Kidney (tissue), 14 donors: Measurements from ENCODE around the gene MCRS1. TPM values are rescaled to one million over a fixed set of nuclear protein-coding genes. Genes with fewer than 3 reads are reported as not detected.

ENCODE experiments used
- DNase-seq, 5 donors: peaks; one replicate each; pipeline ENCODE4 v3.0.0-alpha.2; 2013 to 2020
- FAIRE-seq: peaks from 2 replicates; lab custom pipeline; 2012; peaks lifted over from hg19 to GRCh38; lab: Jason Lieb, UNC
- H3K27ac ChIP-seq, 2 donors: one replicate each; pipeline ENCODE4 v1.7.0; 2013; ENCODE audit warnings: low read depth in 2 of 2, low read length in 2 of 2, inconsistent platforms in 1 of 2
- H3K27me3 ChIP-seq: one replicate; pipeline ENCODE4 v1.7.1; 2013; ENCODE audit warnings: low read length, inconsistent platforms; ENCODE audit not compliant: control insufficient read depth, insufficient read depth
- H3K36me3 ChIP-seq, 3 donors: one replicate each; pipeline versions ENCODE4 v1.7.0 to v1.7.1; 2013; ENCODE audit warnings: low read length in 3 of 3, control low read depth in 1 of 3, inconsistent platforms in 1 of 3; ENCODE audit not compliant: insufficient read depth in 3 of 3, control insufficient read depth in 2 of 3
- H3K4me1 ChIP-seq, 3 donors: one replicate each; pipeline versions ENCODE4 v1.7.0 to v1.7.1; 2013; ENCODE audit warnings: low read length in 3 of 3, inconsistent platforms in 1 of 3, low read depth in 1 of 3; ENCODE audit not compliant: control insufficient read depth in 2 of 3, insufficient read depth in 2 of 3
- H3K4me3 ChIP-seq, 3 donors: one replicate each; pipeline versions ENCODE4 v1.7.0 to v1.8.1; 2013; ENCODE audit warnings: low read length in 3 of 3, control low read depth in 1 of 3, inconsistent platforms in 1 of 3
- H3K9ac ChIP-seq, 3 donors: one replicate each; pipeline versions ENCODE4 v1.7.0 to v1.7.1; 2013; ENCODE audit warnings: low read length in 3 of 3, control low read depth in 1 of 3, inconsistent platforms in 1 of 3
- H3K9me3 ChIP-seq, 3 donors: one replicate each; pipeline versions ENCODE4 v1.7.0 to v1.7.1; 2013; ENCODE audit warnings: low read length in 3 of 3, control low read depth in 1 of 3, inconsistent platforms in 1 of 3; ENCODE audit not compliant: control insufficient read depth in 2 of 3, insufficient read depth in 1 of 3
- CTCF ChIP-seq: IDR thresholded peaks from 3 replicates; pipeline ENCODE4 v1.5.1; 2012; ENCODE audit warnings: mild to moderate bottlenecking, moderate library complexity, borderline replicate concordance; ENCODE audit not compliant: insufficient read depth; ENCODE audit errors: extremely low read depth
- intact Hi-C: fragments of 100-400 bp; cut with DNase I; formaldehyde crosslinking; loops from one replicate; pipeline ENCODE4 v1.11.1; 2022
- polyA plus RNA-seq: library from polyadenylated mRNA; stranded (reverse); fragments of 350-450 nt; fragmentation: Illumina TruSeq; extraction: RNeasy Lipid Tissue Mini Kit (QIAGEN cat#74804); gene quantifications from one replicate; pipeline ENCODE4 v1.2.3, GENCODE V29; 2014; ENCODE audit warnings: low read depth, low replicate concordance; ENCODE audit not compliant: insufficient read depth
- total RNA-seq: library from RNA; stranded (reverse); fragmentation: NEBNext Ultra II Directional; extraction: Animal tissue kit (Norgen Biotek cat#: 25700); gene quantifications from one replicate; pipeline ENCODE4 v1.2.1, GENCODE V29; 2021
- donor health status: control.
- donor health status: control.
- donor health status: control.
- donor health status: control.
- donor health status: control.
- donor health status: DM: yes; HTN: yes; CAD: no.
- donor health status: Normal renal cell carcinoma (clear cell type).

The MCRS1 gene
- total and polyA plus RNA-seq, 2 donors from 2014 or later, result 60.4 to 66.8 TPM

DNA sequence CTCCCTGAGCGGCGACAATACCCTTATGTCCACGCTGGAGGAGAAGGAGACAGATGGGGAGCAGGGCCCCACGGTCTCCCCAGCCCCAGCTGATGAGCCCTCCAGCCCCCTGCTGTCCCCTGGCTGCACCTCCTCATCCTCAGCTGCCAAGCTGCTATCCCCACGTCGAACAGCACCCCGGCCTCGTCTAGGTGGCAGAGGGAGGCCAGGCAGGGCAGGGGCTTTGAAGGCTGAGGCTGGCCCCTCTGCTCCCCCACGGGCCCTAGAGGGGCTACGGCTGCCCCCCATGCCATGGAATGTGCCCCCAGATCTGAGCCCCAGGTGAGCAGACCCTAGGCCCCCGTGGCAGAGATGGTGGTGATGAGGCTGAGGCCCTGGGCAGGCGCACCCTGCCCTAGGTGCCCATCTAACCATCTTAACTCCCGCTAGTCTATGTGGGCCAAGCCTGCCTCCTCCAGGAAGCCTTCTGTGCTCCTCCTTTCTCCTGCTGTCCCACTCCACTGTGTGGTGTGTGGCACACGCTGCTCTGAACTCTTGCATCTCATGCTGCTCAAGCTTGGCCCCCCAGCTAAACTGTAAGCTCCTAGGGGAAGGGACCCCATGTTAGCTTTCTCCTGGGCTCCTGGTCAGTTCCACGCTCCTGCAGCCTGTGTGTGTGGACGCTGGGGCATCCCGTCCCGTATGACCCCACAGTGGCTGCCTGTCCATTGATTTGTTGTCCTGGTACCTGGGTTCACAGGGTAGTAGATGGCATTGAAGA, 12.1 kb downstream of the MCRS1 start:
- no peak for TF ChIP-seq CTCF
- Histone ChIP-seq H3K4me3 (no peak overlapping the region), H3K27ac (no peak overlapping the region), H3K9me3 (no peaks in the 10 kb centered on the region), H3K4me1 (peaks cover 0 to 17% (median 14%) of the 10 kb centered on the region in 3 donors), H3K36me3 (peaks cover 0 to 24% (median 22%) of the 10 kb centered on the region in 3 donors), H3K9ac (no peak overlapping the region), H3K27me3 (no peaks in the 10 kb centered on the region)
- intact Hi-C loops, result no loop called here
- FAIRE-seq, result no peak
- peak in 1 of 5 donors; percentile 50 for DNase-seq

DNA sequence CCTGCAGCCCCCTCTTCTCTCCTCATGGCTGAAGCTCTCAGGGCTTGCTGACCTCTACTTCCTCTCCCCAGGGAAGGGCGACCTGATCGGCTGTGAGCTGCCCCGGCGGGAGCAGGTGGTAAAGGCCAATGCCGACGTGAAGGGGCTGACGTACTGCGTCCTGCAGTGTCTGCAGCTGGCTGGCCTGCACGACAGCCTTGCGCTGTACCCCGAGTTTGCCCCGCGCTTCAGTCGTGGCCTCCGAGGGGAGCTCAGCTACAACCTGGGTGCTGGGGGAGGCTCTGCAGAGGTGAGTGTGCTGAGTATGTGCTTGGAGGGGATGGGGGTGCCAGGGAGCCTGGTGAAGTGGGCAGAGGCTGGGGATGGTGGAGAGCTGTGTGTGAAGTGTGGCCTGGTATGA, 13.7 kb downstream of the MCRS1 start:
- no peaks in the 10 kb centered on the region for H3K9me3 ChIP-seq
- DNase-seq (no peak), FAIRE-seq (no peak)
- H3K9ac ChIP-seq, result no peak overlapping the region
- no peak for TF ChIP-seq CTCF
- H3K36me3 ChIP-seq, result peaks cover 0 to 11% (median 10%) of the 10 kb centered on the region in 3 donors
- intact Hi-C loops, result no loop called here
- no peak overlapping the region for H3K27ac ChIP-seq
- peaks cover 0 to 20% (median 14%) of the 10 kb centered on the region in 3 donors for H3K4me1 ChIP-seq
- H3K4me3 ChIP-seq, result no peak overlapping the region
- no peaks in the 10 kb centered on the region for H3K27me3 ChIP-seq

DNA sequence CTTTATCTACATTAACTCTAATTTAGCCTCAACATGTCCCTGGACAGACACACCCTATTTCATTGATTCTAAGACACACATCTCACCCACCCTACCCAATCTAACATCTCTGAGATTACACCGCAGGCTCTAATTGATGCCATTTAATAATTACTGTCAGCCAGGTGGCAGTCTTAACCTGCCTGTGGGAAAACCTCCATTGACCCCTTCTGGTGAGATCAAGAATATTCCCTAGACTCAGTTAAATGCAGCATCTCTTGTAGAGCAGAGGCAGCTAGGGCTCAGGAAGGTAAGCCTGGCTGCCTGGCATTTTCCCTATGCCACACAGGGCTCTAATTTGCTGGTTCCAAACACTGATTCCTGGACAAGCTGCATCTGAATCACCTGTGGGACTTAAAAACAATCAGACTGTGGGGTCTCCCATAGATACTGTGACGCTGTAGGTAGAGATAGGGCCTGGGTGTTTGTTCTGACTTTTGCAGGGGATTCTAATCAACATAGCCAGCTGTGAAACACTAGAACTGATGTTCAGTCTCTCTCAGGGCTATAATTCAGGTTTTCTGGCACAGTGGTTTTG, 14.3 kb downstream of the MCRS1 start:
- Histone ChIP-seq H3K9ac (no peak overlapping the region), H3K9me3 (no peaks in the 10 kb centered on the region), H3K4me1 (peaks cover 0 to 24% (median 14%) of the 10 kb centered on the region in 3 donors), H3K36me3 (peaks cover 0 to 4% (median 3%) of the 10 kb centered on the region in 3 donors), H3K27me3 (no peaks in the 10 kb centered on the region), H3K27ac (no peak overlapping the region), H3K4me3 (no peak overlapping the region)
- peak in 2 of 5 donors; percentile 52 to 65 for DNase-seq
- peak; percentile 34 for TF ChIP-seq CTCF
- intact Hi-C loops, result no loop called here
- FAIRE-seq, result no peak
